Liver (tissue), 3 donors: ENCODE data around the gene PLA2G4F.

ENCODE experiments used
- EGR1 ChIP-seq, 2 donors: IDR thresholded peaks; 2 replicates each; pipeline ENCODE4 v1.6.1; 2016 to 2018; ENCODE audit warnings: antibody characterized with exemption in 2 of 2, low read depth in 2 of 2
- FOXA1 ChIP-seq: IDR thresholded peaks from 2 replicates; pipeline ENCODE4 v1.6.1; 2016; ENCODE audit warnings: antibody characterized with exemption
- GABPA ChIP-seq, 2 donors: IDR thresholded peaks in 1 of 2; conservative IDR thresholded peaks in 1 of 2; 2 replicates each; pipeline ENCODE4 v1.6.1; 2016; ENCODE audit warnings: antibody characterized with exemption in 2 of 2, mild to moderate bottlenecking in 1 of 2, moderate library complexity in 1 of 2
- JUND ChIP-seq, 2 donors: IDR thresholded peaks; 2 replicates each; pipeline ENCODE4 v1.6.1; 2016; ENCODE audit warnings: antibody characterized with exemption in 2 of 2
- RAD21 ChIP-seq, 2 donors: IDR thresholded peaks; 2 replicates each; pipeline ENCODE4 v1.6.1; 2016; ENCODE audit warnings: antibody characterized with exemption in 2 of 2, mild to moderate bottlenecking in 2 of 2
- RXRA ChIP-seq, 2 donors: IDR thresholded peaks; 2 replicates each; pipeline ENCODE4 v1.6.1; 2017 to 2018; ENCODE audit warnings: antibody characterized with exemption in 2 of 2, mild to moderate bottlenecking in 1 of 2
- SP1 ChIP-seq: IDR thresholded peaks from 2 replicates; pipeline ENCODE4 v1.6.1; 2018; ENCODE audit warnings: antibody characterized with exemption, mild to moderate bottlenecking
- TAF1 ChIP-seq: conservative IDR thresholded peaks from 2 replicates; pipeline ENCODE4 v1.6.1; 2016; ENCODE audit warnings: antibody characterized with exemption, mild to moderate bottlenecking
- YY1 ChIP-seq: IDR thresholded peaks from 2 replicates; pipeline ENCODE4 v1.6.1; 2016; ENCODE audit warnings: antibody characterized with exemption, mild to moderate bottlenecking
- TF ChIP-seq, protein P1 (sequence below): fragments of 150-350 bp; IDR thresholded peaks from 2 replicates; pipeline ENCODE4 v1.5.1; 2017; ENCODE audit warnings: improper control_type of control experiment, low read depth, low read length; ENCODE audit not compliant: missing input control
- TF ChIP-seq, protein P2 (sequence below): IDR thresholded peaks from 2 replicates; pipeline ENCODE4 v1.6.1; 2016; ENCODE audit warnings: antibody characterized with exemption
- TF ChIP-seq, protein P3 (sequence below): IDR thresholded peaks from 2 replicates; pipeline ENCODE4 v1.6.1; 2016; ENCODE audit warnings: antibody characterized with exemption, mild to moderate bottlenecking
- TF ChIP-seq, protein P4 (sequence below): IDR thresholded peaks from 2 replicates; pipeline ENCODE4 v1.6.1; 2016; ENCODE audit warnings: antibody characterized with exemption
- donor health status: healthy.
- donor health status: healthy.

DNA sequence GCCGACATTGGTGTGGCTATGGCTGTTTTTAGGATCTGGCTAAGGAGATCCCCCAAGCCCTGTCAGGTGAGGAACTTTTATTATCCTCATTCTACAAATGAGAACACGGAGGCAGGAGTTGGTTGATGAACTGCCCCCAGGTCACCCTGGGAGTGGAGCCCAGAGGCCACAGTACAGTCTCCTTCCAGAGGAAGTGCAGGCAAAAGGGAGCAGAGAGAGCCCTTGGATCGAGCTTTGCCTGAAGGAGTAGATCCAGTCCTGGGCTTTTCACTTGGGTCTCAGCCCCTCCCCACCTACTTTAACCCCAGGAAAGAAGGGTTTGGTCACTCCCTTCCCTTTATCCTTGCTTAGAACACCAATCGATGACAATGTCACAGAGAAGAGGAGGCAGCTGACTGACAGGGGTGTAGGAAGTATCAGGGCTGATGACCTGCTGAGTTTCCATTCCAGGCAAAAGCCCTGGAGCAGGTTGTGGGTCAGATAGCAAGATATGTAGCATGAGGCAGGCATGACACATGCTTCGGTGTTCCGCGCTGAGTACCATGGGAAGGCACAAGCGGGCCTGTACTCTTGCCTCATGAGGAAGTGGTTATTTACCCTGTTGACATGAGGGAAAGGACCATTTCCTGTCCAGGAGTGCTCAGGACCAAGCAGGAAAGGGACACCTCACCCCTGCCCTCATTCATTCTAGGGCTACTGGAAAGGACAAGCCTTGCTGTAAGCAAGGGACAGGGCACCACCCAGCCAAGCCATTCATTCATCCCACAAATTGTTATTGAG lies 56.2 kb downstream of the PLA2G4F start:
- TF ChIP-seq, protein P1, sequence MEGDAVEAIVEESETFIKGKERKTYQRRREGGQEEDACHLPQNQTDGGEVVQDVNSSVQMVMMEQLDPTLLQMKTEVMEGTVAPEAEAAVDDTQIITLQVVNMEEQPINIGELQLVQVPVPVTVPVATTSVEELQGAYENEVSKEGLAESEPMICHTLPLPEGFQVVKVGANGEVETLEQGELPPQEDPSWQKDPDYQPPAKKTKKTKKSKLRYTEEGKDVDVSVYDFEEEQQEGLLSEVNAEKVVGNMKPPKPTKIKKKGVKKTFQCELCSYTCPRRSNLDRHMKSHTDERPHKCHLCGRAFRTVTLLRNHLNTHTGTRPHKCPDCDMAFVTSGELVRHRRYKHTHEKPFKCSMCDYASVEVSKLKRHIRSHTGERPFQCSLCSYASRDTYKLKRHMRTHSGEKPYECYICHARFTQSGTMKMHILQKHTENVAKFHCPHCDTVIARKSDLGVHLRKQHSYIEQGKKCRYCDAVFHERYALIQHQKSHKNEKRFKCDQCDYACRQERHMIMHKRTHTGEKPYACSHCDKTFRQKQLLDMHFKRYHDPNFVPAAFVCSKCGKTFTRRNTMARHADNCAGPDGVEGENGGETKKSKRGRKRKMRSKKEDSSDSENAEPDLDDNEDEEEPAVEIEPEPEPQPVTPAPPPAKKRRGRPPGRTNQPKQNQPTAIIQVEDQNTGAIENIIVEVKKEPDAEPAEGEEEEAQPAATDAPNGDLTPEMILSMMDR, result no peak
- TF ChIP-seq YY1 (no peak), TAF1 (no peak), EGR1 (IDR thresholded peaks at IDR 0.05; ENCODE audit: low read depth in 2 of 2) (no peak), SP1 (no peak), RXRA (IDR thresholded peaks at IDR 0.05) (no peak), JUND (IDR thresholded peaks at IDR 0.05) (no peak), FOXA1 (no peak), RAD21 (IDR thresholded peaks at IDR 0.05) (no peak), GABPA (IDR thresholded peaks at IDR 0.05 in 1 of 2, conservative IDR thresholded peaks at IDR 0.05 in 1 of 2) (no peak)
- TF ChIP-seq, protein P2, sequence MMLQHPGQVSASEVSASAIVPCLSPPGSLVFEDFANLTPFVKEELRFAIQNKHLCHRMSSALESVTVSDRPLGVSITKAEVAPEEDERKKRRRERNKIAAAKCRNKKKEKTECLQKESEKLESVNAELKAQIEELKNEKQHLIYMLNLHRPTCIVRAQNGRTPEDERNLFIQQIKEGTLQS, result no peak
- TF ChIP-seq, protein P3, sequence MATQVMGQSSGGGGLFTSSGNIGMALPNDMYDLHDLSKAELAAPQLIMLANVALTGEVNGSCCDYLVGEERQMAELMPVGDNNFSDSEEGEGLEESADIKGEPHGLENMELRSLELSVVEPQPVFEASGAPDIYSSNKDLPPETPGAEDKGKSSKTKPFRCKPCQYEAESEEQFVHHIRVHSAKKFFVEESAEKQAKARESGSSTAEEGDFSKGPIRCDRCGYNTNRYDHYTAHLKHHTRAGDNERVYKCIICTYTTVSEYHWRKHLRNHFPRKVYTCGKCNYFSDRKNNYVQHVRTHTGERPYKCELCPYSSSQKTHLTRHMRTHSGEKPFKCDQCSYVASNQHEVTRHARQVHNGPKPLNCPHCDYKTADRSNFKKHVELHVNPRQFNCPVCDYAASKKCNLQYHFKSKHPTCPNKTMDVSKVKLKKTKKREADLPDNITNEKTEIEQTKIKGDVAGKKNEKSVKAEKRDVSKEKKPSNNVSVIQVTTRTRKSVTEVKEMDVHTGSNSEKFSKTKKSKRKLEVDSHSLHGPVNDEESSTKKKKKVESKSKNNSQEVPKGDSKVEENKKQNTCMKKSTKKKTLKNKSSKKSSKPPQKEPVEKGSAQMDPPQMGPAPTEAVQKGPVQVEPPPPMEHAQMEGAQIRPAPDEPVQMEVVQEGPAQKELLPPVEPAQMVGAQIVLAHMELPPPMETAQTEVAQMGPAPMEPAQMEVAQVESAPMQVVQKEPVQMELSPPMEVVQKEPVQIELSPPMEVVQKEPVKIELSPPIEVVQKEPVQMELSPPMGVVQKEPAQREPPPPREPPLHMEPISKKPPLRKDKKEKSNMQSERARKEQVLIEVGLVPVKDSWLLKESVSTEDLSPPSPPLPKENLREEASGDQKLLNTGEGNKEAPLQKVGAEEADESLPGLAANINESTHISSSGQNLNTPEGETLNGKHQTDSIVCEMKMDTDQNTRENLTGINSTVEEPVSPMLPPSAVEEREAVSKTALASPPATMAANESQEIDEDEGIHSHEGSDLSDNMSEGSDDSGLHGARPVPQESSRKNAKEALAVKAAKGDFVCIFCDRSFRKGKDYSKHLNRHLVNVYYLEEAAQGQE, result no peak
- TF ChIP-seq, protein P4, sequence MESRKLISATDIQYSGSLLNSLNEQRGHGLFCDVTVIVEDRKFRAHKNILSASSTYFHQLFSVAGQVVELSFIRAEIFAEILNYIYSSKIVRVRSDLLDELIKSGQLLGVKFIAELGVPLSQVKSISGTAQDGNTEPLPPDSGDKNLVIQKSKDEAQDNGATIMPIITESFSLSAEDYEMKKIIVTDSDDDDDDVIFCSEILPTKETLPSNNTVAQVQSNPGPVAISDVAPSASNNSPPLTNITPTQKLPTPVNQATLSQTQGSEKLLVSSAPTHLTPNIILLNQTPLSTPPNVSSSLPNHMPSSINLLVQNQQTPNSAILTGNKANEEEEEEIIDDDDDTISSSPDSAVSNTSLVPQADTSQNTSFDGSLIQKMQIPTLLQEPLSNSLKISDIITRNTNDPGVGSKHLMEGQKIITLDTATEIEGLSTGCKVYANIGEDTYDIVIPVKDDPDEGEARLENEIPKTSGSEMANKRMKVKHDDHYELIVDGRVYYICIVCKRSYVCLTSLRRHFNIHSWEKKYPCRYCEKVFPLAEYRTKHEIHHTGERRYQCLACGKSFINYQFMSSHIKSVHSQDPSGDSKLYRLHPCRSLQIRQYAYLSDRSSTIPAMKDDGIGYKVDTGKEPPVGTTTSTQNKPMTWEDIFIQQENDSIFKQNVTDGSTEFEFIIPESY, result no peak
